Measurements from ENCODE around the gene MXI1.

Gene MXI1

GRCh38 chr10:110218632-110219031 is 11.2 kb downstream of the MXI1 start:
- TF ChIP-seq, protein P1, sequence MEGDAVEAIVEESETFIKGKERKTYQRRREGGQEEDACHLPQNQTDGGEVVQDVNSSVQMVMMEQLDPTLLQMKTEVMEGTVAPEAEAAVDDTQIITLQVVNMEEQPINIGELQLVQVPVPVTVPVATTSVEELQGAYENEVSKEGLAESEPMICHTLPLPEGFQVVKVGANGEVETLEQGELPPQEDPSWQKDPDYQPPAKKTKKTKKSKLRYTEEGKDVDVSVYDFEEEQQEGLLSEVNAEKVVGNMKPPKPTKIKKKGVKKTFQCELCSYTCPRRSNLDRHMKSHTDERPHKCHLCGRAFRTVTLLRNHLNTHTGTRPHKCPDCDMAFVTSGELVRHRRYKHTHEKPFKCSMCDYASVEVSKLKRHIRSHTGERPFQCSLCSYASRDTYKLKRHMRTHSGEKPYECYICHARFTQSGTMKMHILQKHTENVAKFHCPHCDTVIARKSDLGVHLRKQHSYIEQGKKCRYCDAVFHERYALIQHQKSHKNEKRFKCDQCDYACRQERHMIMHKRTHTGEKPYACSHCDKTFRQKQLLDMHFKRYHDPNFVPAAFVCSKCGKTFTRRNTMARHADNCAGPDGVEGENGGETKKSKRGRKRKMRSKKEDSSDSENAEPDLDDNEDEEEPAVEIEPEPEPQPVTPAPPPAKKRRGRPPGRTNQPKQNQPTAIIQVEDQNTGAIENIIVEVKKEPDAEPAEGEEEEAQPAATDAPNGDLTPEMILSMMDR (conservative IDR thresholded peaks at IDR 0.05), result no peak
- H3K27ac ChIP-seq, result no peak overlapping the region

DNA sequence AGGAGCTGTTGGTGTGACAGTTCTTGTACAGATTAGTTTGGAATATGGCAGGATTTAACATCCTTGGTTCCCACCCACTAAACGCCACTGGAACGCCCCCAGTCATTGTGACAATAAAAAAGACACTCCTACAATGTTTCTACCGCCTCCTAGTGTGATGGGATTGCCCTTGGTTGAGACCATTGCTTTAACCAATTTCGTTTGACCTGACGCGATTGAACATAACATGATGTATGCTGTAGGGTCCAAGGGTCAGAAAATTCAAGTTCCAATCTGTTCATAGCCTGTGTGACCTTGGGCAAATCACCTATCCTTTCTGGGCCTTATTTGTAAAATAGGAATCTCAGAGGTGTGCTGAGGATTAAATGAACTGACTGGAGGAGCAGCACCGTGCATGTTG is 12.5 kb downstream of the MXI1 start:
- TF ChIP-seq, protein P1 (conservative IDR thresholded peaks at IDR 0.05), result no peak
- no peak overlapping the region for H3K27ac ChIP-seq

- TF ChIP-seq, protein P1 (conservative IDR thresholded peaks at IDR 0.05), result no peak
- H3K27ac ChIP-seq, result no peak overlapping the region
These were observed 13.0 kb downstream of the MXI1 start for GRCh38 chr10:110220398-110220797.

- H3K27ac ChIP-seq, result no peak overlapping the region
- TF ChIP-seq, protein P1 (conservative IDR thresholded peaks at IDR 0.05), result no peak
These were observed 13.8 kb downstream of the MXI1 start for GRCh38 chr10:110221044-110221720.

GRCh38 chr10:110221721-110222261 is 14.4 kb downstream of the MXI1 start:
- H3K27ac ChIP-seq, result no peak overlapping the region
- TF ChIP-seq, protein P1 (conservative IDR thresholded peaks at IDR 0.05), result no peak

DNA sequence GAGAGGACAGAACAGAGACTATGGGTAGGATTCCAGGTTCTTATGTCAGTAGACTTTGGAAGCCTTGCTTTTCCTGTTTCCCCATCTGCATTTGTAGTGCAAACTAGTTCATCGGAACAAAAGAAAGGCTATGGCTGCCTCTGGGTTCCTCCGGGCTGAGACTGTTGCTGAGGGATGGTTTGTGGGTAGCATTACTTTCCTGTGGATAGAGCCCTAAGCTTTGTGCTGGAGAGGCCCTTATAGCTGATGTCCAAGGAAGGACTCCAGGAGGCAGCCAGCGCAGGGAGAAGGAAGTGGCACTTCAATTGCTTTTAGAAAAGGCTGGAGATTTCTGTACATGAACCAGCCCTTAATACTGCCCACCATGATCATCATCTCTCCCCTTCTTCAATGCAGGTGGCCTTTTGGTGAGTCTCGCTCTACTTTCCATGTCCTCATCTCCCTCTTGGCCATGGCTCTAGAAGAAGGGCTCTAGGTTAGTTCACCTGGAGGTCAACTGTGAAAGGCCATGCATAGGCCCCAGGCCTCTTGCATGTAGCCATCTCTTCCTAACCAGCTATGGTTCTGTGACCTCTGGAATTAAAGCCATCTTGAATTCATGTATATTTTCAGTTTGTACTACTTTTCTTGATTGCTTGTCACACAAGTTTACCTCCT is 15.4 kb downstream of the MXI1 start:
- H3K27ac ChIP-seq, result no peak overlapping the region
- TF ChIP-seq, protein P1 (conservative IDR thresholded peaks at IDR 0.05), result no peak

GRCh38 chr10:110223298-110223925 is 16.0 kb downstream of the MXI1 start:
- H3K27ac ChIP-seq, result no peak overlapping the region
- TF ChIP-seq, protein P1 (conservative IDR thresholded peaks at IDR 0.05), result no peak

Measured in VCaP (cell line).